OCI-M2 (cell line): ENCODE measurements around the gene TEX35.
"Not testable (repeated sequence)": the region's sequence is repeated elsewhere in the genome, so short reads cannot be mapped to it uniquely, and the experiment has no call there.

Experiments used
- DNase-seq: peaks from one replicate; lab custom pipeline; 2025; ENCODE audit not compliant: unreplicated experiment; lab: John Stamatoyannopoulos, UW

Gene TEX35

GRCh38 chr1:178494569-178494971 lies 18.3 kb upstream of the TEX35 start:
- no peak for DNase-seq

- DNase-seq = no peak
Measured at GRCh38 chr1:178495158-178495557, 17.8 kb upstream of the TEX35 start.

GRCh38 chr1:178495741-178496409 lies 17.0 kb upstream of the TEX35 start:
- DNase-seq = no peak

GRCh38 chr1:178496410-178497135 lies 16.3 kb upstream of the TEX35 start, which contains the start of gene CLEC20A:
Gene CLEC20A, minus strand, starts transcription at chr1:178496964. Its CDS starts 25 bp downstream, at chr1:178496939.
- no peak for DNase-seq

GRCh38 chr1:178497903-178498478 lies 14.9 kb upstream of the TEX35 start:
- no peak for DNase-seq

GRCh38 chr1:178498896-178499675 lies 13.8 kb upstream of the TEX35 start:
- no peak for DNase-seq

GRCh38 chr1:178500091-178500770 lies 12.7 kb upstream of the TEX35 start:
- DNase-seq = no peak

GRCh38 chr1:178500936-178501554 lies 11.9 kb upstream of the TEX35 start:
- DNase-seq = no peak

GRCh38 chr1:178501705-178502329 lies 11.1 kb upstream of the TEX35 start:
- DNase-seq = peak; percentile 2

GRCh38 chr1:178502330-178502714 lies 10.6 kb upstream of the TEX35 start:
- no peak for DNase-seq

- DNase-seq = no peak
Measured at GRCh38 chr1:178502856-178503255, 10.1 kb upstream of the TEX35 start.

- not testable (repeated sequence) for DNase-seq
Measured at GRCh38 chr1:178503316-178503715, 9.6 kb upstream of the TEX35 start.

- DNase-seq = no peak
Measured at GRCh38 chr1:178503849-178504248, 9.1 kb upstream of the TEX35 start.

GRCh38 chr1:178504286-178504685 lies 8.6 kb upstream of the TEX35 start:
- no peak for DNase-seq

GRCh38 chr1:178506177-178506576 lies 6.7 kb upstream of the TEX35 start:
- no peak for DNase-seq

- no peak for DNase-seq
Measured at GRCh38 chr1:178506669-178507068, 6.2 kb upstream of the TEX35 start.

GRCh38 chr1:178509414-178510007 lies 3.4 kb upstream of the TEX35 start:
- no peak for DNase-seq

GRCh38 chr1:178510155-178510554 lies 2.8 kb upstream of the TEX35 start:
- DNase-seq = no peak

- no peak for DNase-seq
Measured at GRCh38 chr1:178513278-178513983, 522 bp downstream of the TEX35 start.
